ENCODE measurements around the gene THUMPD1. TPM values are rescaled to one million over a fixed set of nuclear protein-coding genes. Genes with fewer than 3 reads are reported as not detected.
"Not testable (repeated sequence)": the region's sequence is repeated elsewhere in the genome, so short reads cannot be mapped to it uniquely, and the experiment has no call there.

Gene THUMPD1
- polyA plus RNA-seq (ENCODE audit: low read depth in 6 of 6): 10 to 100 TPM; 35.1 to 75.3 (median 62.8) TPM

- peak within 1 kb of the TSS; percentile 90 to 99 (median 98) for H3K27ac Mint-ChIP-seq
- ATAC-seq (ENCODE audit: low read depth in 2 of 2) (peak; percentile 89 to 91), DNase-seq (peak; percentile 92)
- H3K4me1 Mint-ChIP-seq: peaks cover 12 to 35% (median 31%) of the 10 kb centered on the region in 3 donors
- peak within 1 kb of the TSS; percentile 90 to 100 (median 98) for H3K4me3 Mint-ChIP-seq
- H3K9me3 Mint-ChIP-seq: peaks cover 0 to 6% (median 3%) of the 10 kb centered on the region in 7 donors
- no peaks in the 10 kb centered on the region for H3K27me3 Mint-ChIP-seq
- H3K36me3 Mint-ChIP-seq: peaks cover 6 to 7% of the 10 kb centered on the region in 2 donors
These were observed at the start of gene THUMPD1 for GRCh38 chr16:20741554-20742285. Gene THUMPD1, minus strand, starts transcription at chr16:20741818. Its CDS starts 79 bp downstream, at chr16:20741739.

- Mint-ChIP-seq H3K9me3 (no peaks in the 10 kb centered on the region), H3K4me3 (no peak overlapping the region), H3K27me3 (no peaks in the 10 kb centered on the region), H3K27ac (no peak overlapping the region), H3K36me3 (no peaks in the 10 kb centered on the region), H3K4me1 (no peaks in the 10 kb centered on the region)
- no peak for ATAC-seq (ENCODE audit: low read depth in 2 of 2)
- DNase-seq: no peak
These were observed 47.5 kb upstream of the THUMPD1 start for GRCh38 chr16:20789130-20789529.

- Mint-ChIP-seq H3K36me3 (no peaks in the 10 kb centered on the region), H3K9me3 (no peaks in the 10 kb centered on the region), H3K4me3 (no peak overlapping the region), H3K4me1 (no peaks in the 10 kb centered on the region), H3K27ac (no peak overlapping the region), H3K27me3 (no peaks in the 10 kb centered on the region)
- ATAC-seq (ENCODE audit: low read depth in 2 of 2): no peak
- no peak for DNase-seq
These were observed 42.6 kb upstream of the THUMPD1 start for GRCh38 chr16:20784204-20784603.

- H3K36me3 Mint-ChIP-seq: no peaks in the 10 kb centered on the region
- H3K4me1 Mint-ChIP-seq: no peaks in the 10 kb centered on the region
- ATAC-seq (ENCODE audit: low read depth in 2 of 2): no peak
- no peak overlapping the region for H3K27ac Mint-ChIP-seq
- H3K9me3 Mint-ChIP-seq: no peaks in the 10 kb centered on the region
- H3K27me3 Mint-ChIP-seq: no peaks in the 10 kb centered on the region
- no peak overlapping the region for H3K4me3 Mint-ChIP-seq
- DNase-seq: no peak
These were observed 40.9 kb upstream of the THUMPD1 start for GRCh38 chr16:20782470-20782869.

GRCh38 chr16:20781697-20782096 is 40.1 kb upstream of the THUMPD1 start:
- no peaks in the 10 kb centered on the region for H3K9me3 Mint-ChIP-seq

DNA sequence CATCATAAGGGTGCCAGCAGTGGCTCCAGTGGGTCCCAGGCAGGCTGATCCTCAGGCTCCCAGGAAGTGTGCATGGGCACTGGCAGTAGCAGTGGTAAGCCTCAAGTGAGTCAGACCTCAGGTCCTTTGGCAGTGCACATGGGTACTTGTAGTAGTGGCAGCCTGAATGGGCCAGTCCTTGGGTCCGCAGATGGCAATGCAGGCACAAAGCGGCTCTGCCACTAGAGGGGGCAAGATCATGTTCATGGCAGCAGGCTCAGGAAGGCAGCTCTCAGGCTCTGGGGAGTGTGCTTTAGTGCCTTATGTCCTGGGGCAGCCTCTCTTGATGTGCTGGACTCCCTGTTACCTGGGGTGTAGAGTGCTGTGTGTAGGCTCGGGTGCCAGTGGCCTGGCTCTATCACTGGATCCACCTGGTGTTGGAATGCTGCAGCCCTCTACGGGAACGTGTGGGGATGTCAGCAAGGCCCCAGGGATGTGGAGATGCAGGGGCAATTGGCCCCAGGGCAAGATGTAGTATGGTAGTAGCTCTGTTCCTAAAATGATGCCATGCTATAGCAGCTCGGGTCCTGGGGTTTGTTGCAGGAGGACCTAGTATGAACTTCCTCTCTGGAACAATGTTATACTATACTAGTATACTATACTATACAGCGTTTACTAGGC is 33.2 kb upstream of the THUMPD1 start:
- Mint-ChIP-seq H3K36me3 (no peaks in the 10 kb centered on the region), H3K27ac (no peak overlapping the region), H3K4me3 (no peak overlapping the region), H3K9me3 (no peaks in the 10 kb centered on the region), H3K27me3 (no peaks in the 10 kb centered on the region), H3K4me1 (no peaks in the 10 kb centered on the region)
- ATAC-seq (ENCODE audit: low read depth in 2 of 2) (peak; percentile 47 to 55), DNase-seq (peak; percentile 19)

More at GRCh38 chr16:20781697-20782096, 40.1 kb upstream of the THUMPD1 start:
- H3K4me3 Mint-ChIP-seq: no peak overlapping the region
- H3K27ac Mint-ChIP-seq: no peak overlapping the region
- no peak for ATAC-seq (ENCODE audit: low read depth in 2 of 2)
- H3K36me3 Mint-ChIP-seq: no peaks in the 10 kb centered on the region
- no peak for DNase-seq
- H3K27me3 Mint-ChIP-seq: no peaks in the 10 kb centered on the region
- H3K4me1 Mint-ChIP-seq: no peaks in the 10 kb centered on the region

DNA sequence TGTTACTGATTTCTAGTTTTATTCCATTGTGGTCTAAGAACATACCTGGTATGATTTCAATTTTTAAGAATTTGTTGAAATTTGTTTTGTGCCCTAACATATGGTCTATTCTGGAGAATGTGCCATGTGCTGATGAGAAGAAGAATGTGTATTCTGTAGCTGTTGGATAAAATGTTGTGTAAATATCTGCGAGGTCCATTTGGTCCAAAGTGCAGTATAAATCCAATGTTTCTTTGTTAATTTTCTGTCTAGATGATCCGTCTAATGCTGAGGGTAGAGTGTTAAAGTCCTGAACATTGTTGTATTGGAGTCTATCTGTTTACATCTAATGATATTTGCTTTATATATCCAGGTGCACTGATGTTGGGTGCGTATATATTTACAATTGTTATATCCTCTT is 32.1 kb upstream of the THUMPD1 start:
- no peak for DNase-seq
- H3K4me1 Mint-ChIP-seq: no peaks in the 10 kb centered on the region
- no peaks in the 10 kb centered on the region for H3K27me3 Mint-ChIP-seq
- no peaks in the 10 kb centered on the region for H3K9me3 Mint-ChIP-seq
- no peaks in the 10 kb centered on the region for H3K36me3 Mint-ChIP-seq
- no peak overlapping the region for H3K27ac Mint-ChIP-seq
- no peak for ATAC-seq (ENCODE audit: low read depth in 2 of 2)
- no peak overlapping the region for H3K4me3 Mint-ChIP-seq

DNA sequence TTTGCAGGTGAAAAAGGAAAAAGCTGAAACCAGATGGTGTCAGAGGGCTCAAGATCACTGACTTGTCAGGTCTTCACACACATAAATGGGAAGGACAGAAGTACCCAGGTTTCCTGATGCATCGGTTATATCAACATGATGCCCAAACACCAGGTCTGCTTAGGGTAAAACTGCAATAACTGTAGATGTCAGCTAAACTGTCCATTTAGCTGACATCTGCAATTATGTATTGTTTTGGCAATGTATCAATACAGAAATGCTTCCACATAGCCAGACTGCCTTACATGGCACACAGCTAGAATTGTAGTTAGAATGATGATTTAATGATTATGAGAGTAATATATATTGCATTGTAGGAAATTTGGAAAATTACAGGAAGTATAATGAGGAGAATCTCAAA is 27.2 kb upstream of the THUMPD1 start:
- no peak for ATAC-seq (ENCODE audit: low read depth in 2 of 2)
- H3K9me3 Mint-ChIP-seq: no peaks in the 10 kb centered on the region
- no peaks in the 10 kb centered on the region for H3K36me3 Mint-ChIP-seq
- peaks cover 3 to 10% (median 4%) of the 10 kb centered on the region in 3 donors for H3K4me1 Mint-ChIP-seq
- no peak overlapping the region for H3K4me3 Mint-ChIP-seq
- H3K27me3 Mint-ChIP-seq: no peaks in the 10 kb centered on the region
- no peak overlapping the region for H3K27ac Mint-ChIP-seq
- no peak for DNase-seq

DNA sequence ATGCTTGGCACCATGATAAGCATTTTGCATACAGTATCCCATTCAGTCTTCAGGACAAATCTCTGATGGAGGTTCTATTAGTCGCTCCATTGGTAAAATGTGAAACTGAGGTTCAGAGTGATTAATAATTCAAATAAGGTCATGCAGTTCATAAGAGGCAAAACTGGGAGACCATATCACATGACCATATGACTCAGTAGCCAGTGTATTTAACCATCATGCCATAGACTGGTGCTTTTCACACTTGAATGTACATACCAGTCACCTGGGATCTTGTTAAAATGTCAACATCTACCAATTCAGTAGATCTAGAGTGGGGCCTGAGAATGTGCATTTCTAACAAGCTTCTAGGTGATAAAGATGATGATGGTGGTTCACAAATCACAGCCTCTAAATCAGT is 26.5 kb upstream of the THUMPD1 start:
- H3K36me3 Mint-ChIP-seq: no peaks in the 10 kb centered on the region
- ATAC-seq (ENCODE audit: low read depth in 2 of 2): no peak

GRCh38 chr16:20767577-20767976 is 26.0 kb upstream of the THUMPD1 start:
- Mint-ChIP-seq H3K9me3 (peaks cover 0 to 2% (median 0%) of the 10 kb centered on the region in 7 donors), H3K36me3 (peaks cover 0 to 1% of the 10 kb centered on the region in 2 donors), H3K4me3 (no peak overlapping the region), H3K27ac (no peak overlapping the region), H3K27me3 (no peaks in the 10 kb centered on the region), H3K4me1 (peaks cover 13 to 22% (median 14%) of the 10 kb centered on the region in 3 donors)
- ATAC-seq (ENCODE audit: low read depth in 2 of 2): no peak
- DNase-seq: no peak

More for the DNA sequence above, 26.5 kb upstream of the THUMPD1 start:
- Mint-ChIP-seq H3K4me3 (no peak overlapping the region), H3K4me1 (peaks cover 8 to 17% (median 11%) of the 10 kb centered on the region in 3 donors), H3K9me3 (no peaks in the 10 kb centered on the region), H3K27ac (no peak overlapping the region), H3K27me3 (no peaks in the 10 kb centered on the region)
- DNase-seq: no peak

DNA sequence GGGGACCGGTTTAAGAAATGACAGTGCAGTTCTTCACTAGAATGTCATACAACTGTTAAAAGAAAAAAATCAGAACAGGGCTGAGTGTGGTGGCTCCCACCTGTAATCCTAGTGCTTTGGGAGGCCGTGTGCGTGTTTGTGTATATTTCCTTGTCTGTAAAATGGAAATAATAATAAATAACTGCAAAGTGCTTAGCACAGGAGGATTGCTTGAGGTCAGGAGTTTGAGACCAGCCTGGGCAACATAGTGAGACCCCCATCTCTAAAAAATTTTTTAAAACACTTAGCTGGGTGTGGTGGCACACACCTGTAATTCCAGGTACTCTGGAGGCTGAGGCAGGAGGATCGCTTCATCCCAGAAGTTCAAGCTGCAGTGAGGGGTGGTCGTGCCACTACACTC is 24.7 kb upstream of the THUMPD1 start:
- Mint-ChIP-seq H3K4me3 (no peak overlapping the region), H3K27ac (no peak overlapping the region), H3K36me3 (peaks cover 3 to 8% of the 10 kb centered on the region in 2 donors), H3K27me3 (no peaks in the 10 kb centered on the region), H3K9me3 (peaks cover 0 to 5% (median 0%) of the 10 kb centered on the region in 7 donors), H3K4me1 (peaks cover 19 to 29% (median 19%) of the 10 kb centered on the region in 3 donors)
- DNase-seq (no peak), ATAC-seq (ENCODE audit: low read depth in 2 of 2) (no peak)

GRCh38 chr16:20765732-20766131 is 24.1 kb upstream of the THUMPD1 start:
- Mint-ChIP-seq H3K27ac (peak overlapping the region in 1 of 6 donors; percentile 63), H3K36me3 (peaks cover 8 to 9% of the 10 kb centered on the region in 2 donors), H3K4me3 (peak overlapping the region in 1 of 8 donors; percentile 19), H3K27me3 (no peaks in the 10 kb centered on the region), H3K4me1 (peaks cover 19 to 29% (median 19%) of the 10 kb centered on the region in 3 donors), H3K9me3 (peaks cover 0 to 5% (median 0%) of the 10 kb centered on the region in 7 donors)
- DNase-seq (no peak), ATAC-seq (ENCODE audit: low read depth in 2 of 2) (no peak)

DNA sequence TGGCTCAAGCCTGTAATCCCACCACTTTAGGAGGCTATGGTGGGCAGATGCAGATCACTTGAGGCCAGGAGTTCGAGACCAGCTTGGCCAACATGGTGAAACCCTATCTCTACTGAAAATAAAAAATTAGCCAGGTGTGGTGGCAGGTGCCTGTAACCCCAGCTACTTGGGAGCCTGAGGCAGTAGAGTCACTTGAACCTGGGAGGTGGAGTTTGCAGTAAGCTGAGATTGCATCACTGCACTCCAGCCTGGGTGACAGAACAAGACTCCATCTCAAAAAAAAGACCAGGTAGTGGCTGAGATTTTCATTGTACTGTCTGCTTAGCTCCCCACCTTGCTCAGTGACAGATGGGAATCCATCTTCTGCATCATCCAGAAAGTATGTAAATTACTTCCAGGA is 22.8 kb upstream of the THUMPD1 start:
- H3K36me3 Mint-ChIP-seq: peaks cover 8 to 11% of the 10 kb centered on the region in 2 donors
- not testable (repeated sequence) for ATAC-seq (ENCODE audit: low read depth in 2 of 2); H3K9me3 Mint-ChIP-seq; H3K27me3 Mint-ChIP-seq; H3K27ac Mint-ChIP-seq; H3K4me3 Mint-ChIP-seq; DNase-seq
- H3K4me1 Mint-ChIP-seq: peaks cover 19 to 29% (median 19%) of the 10 kb centered on the region in 3 donors
